HUDEP-2 (cell line): ENCODE measurements around the gene SRXN1.

Experiments used
- DNase-seq, 76 experiments: peaks; one replicate each; lab custom pipeline; 2025; ENCODE audit not compliant: unreplicated experiment in 76 of 76; lab: John Stamatoyannopoulos, UW

SRXN1 gene

DNA sequence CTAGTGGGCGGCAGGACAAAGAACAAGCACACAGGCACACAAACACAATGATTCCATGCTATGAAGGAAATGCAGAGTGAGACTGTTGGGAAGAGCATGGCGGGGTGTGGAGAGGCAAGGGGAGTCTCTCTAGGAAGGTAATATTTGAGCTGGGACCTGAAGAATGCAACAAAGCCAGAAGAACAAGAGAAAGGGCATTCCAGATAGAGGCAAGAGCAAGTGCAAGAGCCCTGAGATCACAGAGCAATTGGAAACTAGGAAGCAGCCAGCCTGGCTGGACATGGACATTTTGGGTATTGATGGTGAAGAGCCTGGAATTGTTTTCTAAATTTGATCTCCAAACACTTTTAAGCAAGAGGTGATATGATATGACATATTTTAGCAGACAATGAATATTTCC is 15.4 kb downstream of the SRXN1 start:
- DNase-seq = no peak

DNA sequence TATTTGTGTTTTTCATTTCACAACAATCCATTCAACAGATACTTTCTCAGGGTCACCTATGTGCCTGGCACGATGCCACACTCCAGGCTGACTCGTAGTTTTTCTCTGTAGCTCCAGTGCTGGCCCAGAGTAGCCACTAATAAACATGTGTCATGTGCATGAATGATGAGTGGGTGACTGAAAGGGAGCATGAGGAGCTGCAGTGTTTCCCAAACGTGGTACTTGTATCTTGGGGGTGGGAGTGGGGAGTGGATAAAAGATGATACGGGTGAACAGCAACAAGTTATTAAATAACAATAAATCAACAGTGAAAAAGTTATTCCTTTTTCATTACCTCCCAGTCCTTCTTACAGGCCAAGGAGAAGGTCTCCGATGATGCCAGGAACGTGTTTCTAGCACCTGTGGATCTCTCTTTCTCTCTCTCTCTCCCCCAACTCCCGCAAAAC is 17.1 kb downstream of the SRXN1 start:
- no peak for DNase-seq

- no peak for DNase-seq
Measured at GRCh38 chr20:635028-635892, 17.7 kb downstream of the SRXN1 start.

- no peak for DNase-seq
Measured at GRCh38 chr20:634148-634925, 18.7 kb downstream of the SRXN1 start.

- no peak for DNase-seq
Measured at GRCh38 chr20:631101-631500, 21.9 kb downstream of the SRXN1 start.

- no peak for DNase-seq
Measured at GRCh38 chr20:626579-626978, 26.4 kb downstream of the SRXN1 start.

GRCh38 chr20:625360-625932 is 27.6 kb downstream of the SRXN1 start:
- DNase-seq = no peak

DNA sequence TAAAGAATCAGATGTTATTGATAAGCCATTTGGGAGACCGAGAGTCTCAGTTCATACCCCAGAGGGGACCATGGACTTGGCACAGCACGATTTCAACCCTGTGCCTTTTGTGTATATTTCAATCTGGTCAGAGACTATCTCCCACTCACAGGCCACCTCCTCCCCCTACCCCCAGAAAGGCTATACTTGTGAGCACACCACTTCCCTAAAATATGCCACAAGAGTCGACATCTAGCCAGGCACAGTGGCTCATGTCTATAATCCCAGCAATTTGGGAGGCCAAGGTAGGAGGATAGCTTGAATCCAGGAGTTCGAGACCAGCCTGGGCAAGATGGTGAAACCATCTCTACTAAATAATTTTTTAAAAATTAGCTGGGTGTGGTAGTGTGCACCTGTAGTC is 29.3 kb downstream of the SRXN1 start:
- DNase-seq = no peak

DNA sequence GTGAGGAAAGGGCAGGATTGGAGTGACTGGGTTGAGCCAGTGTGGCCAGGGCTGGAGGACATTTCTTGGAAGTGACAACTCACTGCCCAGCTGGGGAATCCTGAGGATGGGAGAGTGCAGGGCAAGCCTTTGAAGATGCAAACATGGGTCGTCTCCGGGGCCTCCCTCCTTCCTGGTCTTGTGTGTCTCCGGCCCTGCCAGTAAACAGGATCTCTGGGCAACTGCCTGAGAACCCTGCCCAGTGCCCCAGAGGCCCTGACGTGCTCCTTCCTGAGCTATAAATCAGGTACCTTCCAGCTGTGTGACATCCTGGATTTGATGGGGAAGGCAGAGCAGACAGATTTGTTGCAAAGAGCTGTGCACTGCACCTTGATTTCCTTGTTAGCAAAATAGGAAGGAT is 30.0 kb downstream of the SRXN1 start:
- no peak for DNase-seq

- no peak for DNase-seq
Measured at GRCh38 chr20:622161-622560, 30.8 kb downstream of the SRXN1 start.

DNA sequence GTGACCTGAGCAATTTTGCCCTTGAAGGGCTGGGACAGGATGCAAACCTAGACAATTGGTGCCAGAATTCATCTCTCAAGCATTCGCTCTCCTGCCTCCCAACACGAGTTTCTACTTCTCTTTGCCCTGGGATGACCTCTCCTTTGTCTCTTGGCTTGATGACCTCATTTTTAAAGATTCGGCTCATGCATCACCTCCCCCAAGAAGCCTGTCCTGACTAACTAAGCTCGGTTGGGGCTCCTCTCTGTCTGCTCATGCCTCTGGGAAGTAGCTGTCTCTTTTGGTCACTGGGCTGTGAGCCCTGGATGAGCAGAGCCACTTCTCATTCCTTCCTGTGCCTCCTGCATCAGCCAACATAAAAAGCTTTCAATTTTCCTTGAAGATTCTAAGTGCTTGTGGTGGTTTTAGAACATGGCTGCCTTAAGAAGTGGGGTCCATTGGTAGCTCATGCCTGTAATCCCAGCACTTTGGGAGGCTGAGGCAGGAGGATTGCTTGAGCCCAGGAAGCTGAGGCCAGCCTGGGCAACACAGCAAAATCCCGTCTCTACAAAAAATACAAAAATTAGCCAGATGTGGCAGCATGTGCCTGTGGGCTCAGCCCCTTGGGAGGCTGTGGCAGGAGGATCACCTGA is 31.8 kb downstream of the SRXN1 start:
- DNase-seq = no peak

GRCh38 chr20:620246-620645 is 32.8 kb downstream of the SRXN1 start:
- no peak for DNase-seq

DNA sequence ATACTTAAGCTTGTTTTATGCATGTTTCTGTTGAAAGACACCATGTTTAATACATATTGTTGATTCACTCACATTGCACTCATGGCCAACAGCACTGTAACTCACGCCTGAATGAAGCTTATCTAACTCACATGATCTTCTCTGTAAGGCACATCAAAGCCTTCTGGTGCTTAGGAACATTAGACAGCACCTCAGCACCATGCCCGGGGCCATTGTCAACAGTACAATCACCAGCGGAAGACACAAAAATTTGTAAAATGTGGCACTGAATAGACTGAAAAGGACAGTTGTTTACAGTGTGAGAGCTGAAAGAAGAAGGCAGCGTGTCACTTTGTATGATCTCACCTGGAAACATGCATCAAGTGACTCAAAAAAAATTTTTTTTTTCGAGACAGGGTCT is 34.0 kb downstream of the SRXN1 start:
- DNase-seq = no peak

DNA sequence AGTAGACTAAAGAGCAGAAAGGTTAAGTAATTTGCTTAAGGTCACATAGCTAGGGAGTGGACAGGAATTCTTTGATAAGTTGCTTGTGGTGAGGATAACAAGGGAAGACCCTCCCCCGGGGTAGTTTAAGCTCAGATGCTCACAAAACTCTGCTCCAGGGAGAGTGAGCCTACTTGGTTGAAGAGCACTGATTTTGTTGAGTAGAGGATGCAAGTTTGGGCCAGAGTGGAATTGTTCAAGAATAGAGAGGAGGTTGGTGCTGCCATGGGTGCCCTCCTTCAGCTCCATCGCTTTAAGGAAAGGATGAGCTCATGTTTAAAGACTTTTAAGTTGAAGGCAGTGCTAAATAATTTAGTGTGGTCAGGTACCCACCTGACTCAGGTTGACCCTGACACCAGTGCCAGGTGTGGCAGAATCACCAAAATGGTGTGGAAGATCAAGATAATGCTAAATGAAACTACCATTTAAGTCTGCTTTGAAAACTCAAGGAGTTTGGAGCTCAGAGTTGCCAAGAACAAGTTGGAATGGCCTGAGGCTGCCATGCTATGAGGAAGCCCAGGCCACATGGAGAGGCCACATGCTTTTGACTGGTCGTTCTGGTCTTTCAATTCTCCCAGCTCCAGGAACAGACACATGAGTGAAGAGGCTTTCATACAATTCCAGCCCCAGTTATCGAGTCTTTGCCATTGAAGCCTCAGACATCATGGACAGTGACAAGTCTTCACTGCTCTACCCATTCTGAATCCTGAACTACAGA is 34.9 kb downstream of the SRXN1 start:
- DNase-seq = no peak

DNA sequence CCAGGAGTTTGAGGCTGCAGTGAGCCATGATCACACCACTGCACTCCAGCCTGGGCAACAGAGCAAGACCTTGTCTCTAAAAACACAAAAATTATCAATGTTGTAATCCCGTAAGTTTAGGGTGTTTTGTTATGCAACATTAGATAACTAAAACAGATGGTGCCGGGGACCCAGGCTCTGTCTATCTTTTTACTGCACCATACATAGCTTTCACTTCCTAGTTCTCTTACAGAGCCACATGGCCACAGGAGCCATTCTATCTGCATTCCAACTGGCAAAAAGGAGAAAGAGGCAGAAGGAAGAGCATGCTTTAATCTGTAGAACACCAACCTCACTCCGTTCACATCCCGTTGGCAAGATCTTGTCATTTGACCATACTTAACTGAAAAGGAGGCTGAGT is 37.5 kb downstream of the SRXN1 start:
- DNase-seq = no peak

DNA sequence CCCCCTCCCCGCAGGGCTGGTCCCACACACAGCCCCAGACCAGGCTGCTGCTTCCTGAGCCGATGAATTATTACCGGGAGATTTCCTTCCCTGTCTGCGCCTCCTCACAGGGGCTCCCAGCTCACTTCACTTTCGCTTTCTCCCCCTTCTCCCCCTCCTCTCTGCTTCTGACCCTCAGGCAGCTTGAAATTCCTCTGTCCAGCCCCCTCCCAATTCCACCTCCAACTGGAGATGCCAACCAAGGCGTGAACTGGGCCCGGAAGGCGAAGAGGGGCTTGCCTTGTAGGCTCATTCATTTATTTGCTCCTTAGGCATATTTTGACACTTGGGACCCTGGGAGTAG is 41.2 kb downstream of the SRXN1 start:
- DNase-seq = no peak

- DNase-seq = no peak
Measured at GRCh38 chr20:611047-611842, 41.8 kb downstream of the SRXN1 start.

GRCh38 chr20:610130-611046 is 42.6 kb downstream of the SRXN1 start, which contains the start of gene TCF15:
TCF15 (minus strand) TSS chr20:610309; CDS start chr20:610237, 72 bp downstream.
- peak in 26 of 76 experiments; percentile 2 to 45 (median 20) for DNase-seq
